HEK293 (cell line): ENCODE measurements around the gene IFIT2.

Experiments used
- CTCF ChIA-PET: fragments of 350-600 bp; formaldehyde crosslinking; extraction: SDS; loops from one replicate; lab custom pipeline; 2021; ENCODE audit warnings: antibody characterized with exemption; lab: Yijun Ruan, JAX
- POLR2A ChIA-PET: fragments of 300-600 bp; formaldehyde crosslinking; extraction: SDS; loops from one replicate; lab custom pipeline; 2020; ENCODE audit warnings: antibody characterized with exemption, inconsistent platforms; lab: Yijun Ruan, JAX
- H3K27ac ChIP-seq: fragments of 200-500 bp; sonication (Bioruptor generic); 2 replicates; pipeline ENCODE4 v1.5.1; 2014; ENCODE audit warnings: low read depth, low read length, control low read depth, inconsistent platforms; ENCODE audit errors: extremely low read depth
- H3K36me3 ChIP-seq, 2 experiments: fragments of 200-500 bp in 1 of 2; sonication (Bioruptor generic) in 1 of 2; 1 replicate in 1 of 2; 2 replicates in 1 of 2; pipeline ENCODE4 v1.5.1; 2014 to 2017; ENCODE audit warnings: inconsistent platforms in 2 of 2, low read length in 2 of 2; ENCODE audit not compliant: control insufficient read depth in 2 of 2, insufficient read depth in 1 of 2
- H3K4me1 ChIP-seq: fragments of 200-500 bp; sonication (Bioruptor generic); 2 replicates; pipeline ENCODE4 v1.5.1; 2014; ENCODE audit warnings: mild to moderate bottlenecking, low read length, inconsistent platforms; ENCODE audit not compliant: control insufficient read depth, insufficient read depth
- H3K4me3 ChIP-seq: 2 replicates; pipeline ENCODE4 v1.5.1; 2011; ENCODE audit warnings: low read depth, mild to moderate bottlenecking, control low read depth, low read length, moderate library complexity
- H3K9me3 ChIP-seq: fragments of 200-500 bp; sonication (Bioruptor generic); 2 replicates; pipeline ENCODE4 v1.5.1; 2014; ENCODE audit warnings: low read depth, low read length, inconsistent platforms; ENCODE audit not compliant: control insufficient read depth, insufficient read depth
- GLI2 ChIP-seq: fragments of 450-650 bp; formaldehyde crosslinking; IDR thresholded peaks from 2 replicates; pipeline ENCODE4; 2017; ENCODE audit warnings: missing biosample characterization, missing genetic modification characterization, low read depth, borderline replicate concordance
- OVOL3 ChIP-seq: fragments of 450-650 bp; formaldehyde crosslinking; IDR thresholded peaks from 2 replicates; pipeline ENCODE4 v1.5.1; 2016; ENCODE audit warnings: missing biosample characterization, missing genetic modification characterization
- ZNF155 ChIP-seq: fragments of 450-650 bp; formaldehyde crosslinking; IDR thresholded peaks from 2 replicates; pipeline ENCODE4 v1.5.1; 2016; ENCODE audit warnings: missing biosample characterization, missing genetic modification characterization
- ZNF174 ChIP-seq: fragments of 450-650 bp; formaldehyde crosslinking; IDR thresholded peaks from 2 replicates; pipeline ENCODE4 v1.5.0; 2017; ENCODE audit warnings: missing biosample characterization, mild to moderate bottlenecking, missing genetic modification characterization
- ZNF175 ChIP-seq: fragments of 450-650 bp; formaldehyde crosslinking; IDR thresholded peaks from 2 replicates; pipeline ENCODE4 v1.5.1; 2016; ENCODE audit warnings: missing biosample characterization, missing genetic modification characterization
- ZNF473 ChIP-seq: fragments of 450-650 bp; formaldehyde crosslinking; IDR thresholded peaks from 2 replicates; pipeline ENCODE4 v1.5.1; 2017; ENCODE audit warnings: missing biosample characterization, missing genetic modification characterization
- ZNF791 ChIP-seq: fragments of 450-650 bp; formaldehyde crosslinking; IDR thresholded peaks from 2 replicates; pipeline ENCODE4 v1.5.1; 2016; ENCODE audit warnings: missing biosample characterization, missing genetic modification characterization
- TF ChIP-seq, protein P1 (sequence below): fragments of 450-650 bp; formaldehyde crosslinking; IDR thresholded peaks from 2 replicates; pipeline ENCODE4 v1.5.1; 2016; ENCODE audit warnings: missing biosample characterization, missing genetic modification characterization, borderline replicate concordance
- TF ChIP-seq, protein P2 (sequence below): fragments of 450-650 bp; formaldehyde crosslinking; IDR thresholded peaks from 2 replicates; pipeline ENCODE4 v1.5.1; 2017; ENCODE audit warnings: missing biosample characterization, missing genetic modification characterization
- TF ChIP-seq, protein P3 (sequence below): fragments of 450-650 bp; formaldehyde crosslinking; IDR thresholded peaks from 2 replicates; pipeline ENCODE4 v1.5.1; 2016; ENCODE audit warnings: missing biosample characterization, missing genetic modification characterization
- TF ChIP-seq, protein P4 (sequence below): fragments of 450-650 bp; formaldehyde crosslinking; IDR thresholded peaks from 2 replicates; pipeline ENCODE4 v1.5.1; 2016; ENCODE audit warnings: missing biosample characterization, missing genetic modification characterization
- TF ChIP-seq, protein P5 (sequence below): fragments of 450-650 bp; formaldehyde crosslinking; IDR thresholded peaks from 2 replicates; pipeline ENCODE4 v1.5.1; 2016; ENCODE audit warnings: missing biosample characterization, missing genetic modification characterization, low read depth

The IFIT2 gene

DNA sequence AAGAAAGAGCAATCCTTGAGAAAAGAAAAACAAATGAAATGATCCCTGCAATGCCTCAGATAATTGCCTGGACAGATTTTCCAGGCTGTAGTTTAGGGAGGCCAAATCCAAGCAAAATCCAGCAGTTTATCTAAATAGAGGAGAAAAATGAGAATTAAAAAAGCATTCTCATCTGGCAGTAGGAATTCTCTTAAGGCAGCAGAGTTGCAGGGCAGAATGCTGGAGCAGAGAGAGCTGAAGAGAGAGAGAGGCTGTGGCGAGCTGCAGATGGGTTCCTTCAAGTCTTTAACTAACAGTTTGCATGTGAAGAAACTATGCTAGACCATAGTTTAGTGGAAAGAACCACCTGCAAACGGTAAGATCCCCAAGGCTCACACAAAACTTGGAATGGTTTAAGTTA is 44.3 kb upstream of the IFIT2 start:
- CTCF ChIA-PET: interaction anchor here (1.9 kb wide), 1 partner anchor 112 kb away, joined by 17 read pairs; no protein-coding TSS in a partner anchor
- H3K4me1 ChIP-seq: no peaks in the 10 kb centered on the region
- TF ChIP-seq, protein P1, sequence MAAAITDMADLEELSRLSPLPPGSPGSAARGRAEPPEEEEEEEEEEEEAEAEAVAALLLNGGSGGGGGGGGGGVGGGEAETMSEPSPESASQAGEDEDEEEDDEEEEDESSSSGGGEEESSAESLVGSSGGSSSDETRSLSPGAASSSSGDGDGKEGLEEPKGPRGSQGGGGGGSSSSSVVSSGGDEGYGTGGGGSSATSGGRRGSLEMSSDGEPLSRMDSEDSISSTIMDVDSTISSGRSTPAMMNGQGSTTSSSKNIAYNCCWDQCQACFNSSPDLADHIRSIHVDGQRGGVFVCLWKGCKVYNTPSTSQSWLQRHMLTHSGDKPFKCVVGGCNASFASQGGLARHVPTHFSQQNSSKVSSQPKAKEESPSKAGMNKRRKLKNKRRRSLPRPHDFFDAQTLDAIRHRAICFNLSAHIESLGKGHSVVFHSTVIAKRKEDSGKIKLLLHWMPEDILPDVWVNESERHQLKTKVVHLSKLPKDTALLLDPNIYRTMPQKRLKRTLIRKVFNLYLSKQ: no peak
- TF ChIP-seq, protein P2, sequence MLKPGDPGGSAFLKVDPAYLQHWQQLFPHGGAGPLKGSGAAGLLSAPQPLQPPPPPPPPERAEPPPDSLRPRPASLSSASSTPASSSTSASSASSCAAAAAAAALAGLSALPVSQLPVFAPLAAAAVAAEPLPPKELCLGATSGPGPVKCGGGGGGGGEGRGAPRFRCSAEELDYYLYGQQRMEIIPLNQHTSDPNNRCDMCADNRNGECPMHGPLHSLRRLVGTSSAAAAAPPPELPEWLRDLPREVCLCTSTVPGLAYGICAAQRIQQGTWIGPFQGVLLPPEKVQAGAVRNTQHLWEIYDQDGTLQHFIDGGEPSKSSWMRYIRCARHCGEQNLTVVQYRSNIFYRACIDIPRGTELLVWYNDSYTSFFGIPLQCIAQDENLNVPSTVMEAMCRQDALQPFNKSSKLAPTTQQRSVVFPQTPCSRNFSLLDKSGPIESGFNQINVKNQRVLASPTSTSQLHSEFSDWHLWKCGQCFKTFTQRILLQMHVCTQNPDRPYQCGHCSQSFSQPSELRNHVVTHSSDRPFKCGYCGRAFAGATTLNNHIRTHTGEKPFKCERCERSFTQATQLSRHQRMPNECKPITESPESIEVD: no peak
- TF ChIP-seq, protein P3, sequence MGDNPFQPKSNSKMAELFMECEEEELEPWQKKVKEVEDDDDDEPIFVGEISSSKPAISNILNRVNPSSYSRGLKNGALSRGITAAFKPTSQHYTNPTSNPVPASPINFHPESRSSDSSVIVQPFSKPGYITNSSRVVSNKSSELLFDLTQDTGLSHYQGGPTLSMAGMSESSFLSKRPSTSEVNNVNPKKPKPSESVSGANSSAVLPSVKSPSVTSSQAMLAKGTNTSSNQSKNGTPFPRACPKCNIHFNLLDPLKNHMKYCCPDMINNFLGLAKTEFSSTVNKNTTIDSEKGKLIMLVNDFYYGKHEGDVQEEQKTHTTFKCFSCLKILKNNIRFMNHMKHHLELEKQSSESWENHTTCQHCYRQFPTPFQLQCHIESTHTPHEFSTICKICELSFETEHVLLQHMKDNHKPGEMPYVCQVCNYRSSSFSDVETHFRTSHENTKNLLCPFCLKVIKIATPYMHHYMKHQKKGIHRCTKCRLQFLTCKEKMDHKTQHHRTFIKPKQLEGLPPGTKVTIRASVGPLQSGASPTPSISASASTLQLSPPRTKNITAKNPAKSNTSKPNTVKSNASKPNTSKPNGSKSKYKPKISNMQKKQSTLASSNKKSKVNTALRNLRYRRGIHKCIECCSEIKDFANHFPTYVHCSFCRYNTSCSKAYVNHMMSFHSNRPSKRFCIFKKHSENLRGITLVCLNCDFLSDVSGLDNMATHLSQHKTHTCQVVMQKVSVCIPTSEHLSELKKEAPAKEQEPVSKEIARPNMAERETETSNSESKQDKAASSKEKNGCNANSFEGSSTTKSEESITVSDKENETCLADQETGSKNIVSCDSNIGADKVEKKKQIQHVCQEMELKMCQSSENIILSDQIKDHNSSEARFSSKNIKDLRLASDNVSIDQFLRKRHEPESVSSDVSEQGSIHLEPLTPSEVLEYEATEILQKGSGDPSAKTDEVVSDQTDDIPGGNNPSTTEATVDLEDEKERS (tag by site-specific recombination): no peak
- TF ChIP-seq ZNF155 (no peak), ZNF791 (tag by site-specific recombination) (no peak), ZNF473 (tag by site-specific recombination) (no peak), OVOL3 (tag by site-specific recombination) (no peak), ZNF174 (tag by site-specific recombination) (no peak), GLI2 (tag by site-specific recombination) (no peak)
- TF ChIP-seq, protein P4, sequence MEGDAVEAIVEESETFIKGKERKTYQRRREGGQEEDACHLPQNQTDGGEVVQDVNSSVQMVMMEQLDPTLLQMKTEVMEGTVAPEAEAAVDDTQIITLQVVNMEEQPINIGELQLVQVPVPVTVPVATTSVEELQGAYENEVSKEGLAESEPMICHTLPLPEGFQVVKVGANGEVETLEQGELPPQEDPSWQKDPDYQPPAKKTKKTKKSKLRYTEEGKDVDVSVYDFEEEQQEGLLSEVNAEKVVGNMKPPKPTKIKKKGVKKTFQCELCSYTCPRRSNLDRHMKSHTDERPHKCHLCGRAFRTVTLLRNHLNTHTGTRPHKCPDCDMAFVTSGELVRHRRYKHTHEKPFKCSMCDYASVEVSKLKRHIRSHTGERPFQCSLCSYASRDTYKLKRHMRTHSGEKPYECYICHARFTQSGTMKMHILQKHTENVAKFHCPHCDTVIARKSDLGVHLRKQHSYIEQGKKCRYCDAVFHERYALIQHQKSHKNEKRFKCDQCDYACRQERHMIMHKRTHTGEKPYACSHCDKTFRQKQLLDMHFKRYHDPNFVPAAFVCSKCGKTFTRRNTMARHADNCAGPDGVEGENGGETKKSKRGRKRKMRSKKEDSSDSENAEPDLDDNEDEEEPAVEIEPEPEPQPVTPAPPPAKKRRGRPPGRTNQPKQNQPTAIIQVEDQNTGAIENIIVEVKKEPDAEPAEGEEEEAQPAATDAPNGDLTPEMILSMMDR (tag by site-specific recombination): no peak
- TF ChIP-seq, all 188 proteins: peak for 0
- Histone ChIP-seq H3K27ac (no peak overlapping the region), H3K9me3 (no peaks in the 10 kb centered on the region), H3K4me3 (no peak overlapping the region), H3K36me3 (no peaks in the 10 kb centered on the region)
- POLR2A ChIA-PET: no interaction called here

DNA sequence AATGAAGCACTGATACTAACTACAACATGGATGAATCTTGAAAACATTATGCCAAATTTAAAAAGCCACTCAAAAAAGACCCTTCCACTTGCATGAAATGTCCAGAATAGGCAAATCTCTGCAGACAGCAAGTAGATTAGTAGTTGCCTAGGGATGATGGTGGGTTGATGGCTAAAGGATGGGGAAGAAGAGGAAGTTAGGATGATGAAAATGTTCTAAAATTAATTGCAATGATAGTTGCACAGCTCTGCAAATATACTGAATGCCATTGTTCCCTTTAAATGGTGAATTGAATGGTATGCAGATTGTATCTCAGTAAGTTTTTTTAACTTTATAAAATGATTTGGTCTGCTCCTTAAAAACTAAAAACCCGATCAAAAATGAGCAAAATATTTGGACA is 43.0 kb upstream of the IFIT2 start:
- TF ChIP-seq, protein P5, sequence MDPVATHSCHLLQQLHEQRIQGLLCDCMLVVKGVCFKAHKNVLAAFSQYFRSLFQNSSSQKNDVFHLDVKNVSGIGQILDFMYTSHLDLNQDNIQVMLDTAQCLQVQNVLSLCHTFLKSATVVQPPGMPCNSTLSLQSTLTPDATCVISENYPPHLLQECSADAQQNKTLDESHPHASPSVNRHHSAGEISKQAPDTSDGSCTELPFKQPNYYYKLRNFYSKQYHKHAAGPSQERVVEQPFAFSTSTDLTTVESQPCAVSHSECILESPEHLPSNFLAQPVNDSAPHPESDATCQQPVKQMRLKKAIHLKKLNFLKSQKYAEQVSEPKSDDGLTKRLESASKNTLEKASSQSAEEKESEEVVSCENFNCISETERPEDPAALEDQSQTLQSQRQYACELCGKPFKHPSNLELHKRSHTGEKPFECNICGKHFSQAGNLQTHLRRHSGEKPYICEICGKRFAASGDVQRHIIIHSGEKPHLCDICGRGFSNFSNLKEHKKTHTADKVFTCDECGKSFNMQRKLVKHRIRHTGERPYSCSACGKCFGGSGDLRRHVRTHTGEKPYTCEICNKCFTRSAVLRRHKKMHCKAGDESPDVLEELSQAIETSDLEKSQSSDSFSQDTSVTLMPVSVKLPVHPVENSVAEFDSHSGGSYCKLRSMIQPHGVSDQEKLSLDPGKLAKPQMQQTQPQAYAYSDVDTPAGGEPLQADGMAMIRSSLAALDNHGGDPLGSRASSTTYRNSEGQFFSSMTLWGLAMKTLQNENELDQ (tag by site-specific recombination): no peak
- TF ChIP-seq ZNF175 (tag by site-specific recombination): no peak
- Histone ChIP-seq H3K36me3 (no peaks in the 10 kb centered on the region), H3K27ac (no peak overlapping the region), H3K4me1 (no peaks in the 10 kb centered on the region), H3K4me3 (no peak overlapping the region), H3K9me3 (no peaks in the 10 kb centered on the region)
- ChIA-PET POLR2A (no interaction called here), CTCF (interaction anchor here (1.9 kb wide), 1 partner anchor 110 kb away, joined by 17 read pairs; no protein-coding TSS in a partner anchor)
